ENCODE data around the gene NTF4. TPM values are rescaled to one million over a fixed set of nuclear protein-coding genes. Genes with fewer than 3 reads are reported as not detected.

NTF4 gene
- total RNA-seq, 1 experiment from 2014 or later, result 1.7 TPM

GRCh38 chr19:49016067-49016839 lies 48.4 kb downstream of the NTF4 start:
- POLR2A ChIA-PET, result no interaction called here

More at GRCh38 chr19:49016067-49016839, 48.4 kb downstream of the NTF4 start:
- no peak for ATAC-seq
- no peak overlapping the region for H3K4me2 ChIP-seq (ENCODE audit: low read length)
- intact Hi-C loops (cut with micrococcal nuclease), result no loop called here
- peaks cover 21 to 43% of the 10 kb centered on the region in 2 experiments for H3K4me1 ChIP-seq (ENCODE audit: control insufficient read depth in 1 of 2, insufficient read depth in 2 of 2, low read length in 2 of 2)
- H4K20me1 ChIP-seq (ENCODE audit: insufficient read depth), result no peaks in the 10 kb centered on the region
- TF ChIP-seq, protein P1, sequence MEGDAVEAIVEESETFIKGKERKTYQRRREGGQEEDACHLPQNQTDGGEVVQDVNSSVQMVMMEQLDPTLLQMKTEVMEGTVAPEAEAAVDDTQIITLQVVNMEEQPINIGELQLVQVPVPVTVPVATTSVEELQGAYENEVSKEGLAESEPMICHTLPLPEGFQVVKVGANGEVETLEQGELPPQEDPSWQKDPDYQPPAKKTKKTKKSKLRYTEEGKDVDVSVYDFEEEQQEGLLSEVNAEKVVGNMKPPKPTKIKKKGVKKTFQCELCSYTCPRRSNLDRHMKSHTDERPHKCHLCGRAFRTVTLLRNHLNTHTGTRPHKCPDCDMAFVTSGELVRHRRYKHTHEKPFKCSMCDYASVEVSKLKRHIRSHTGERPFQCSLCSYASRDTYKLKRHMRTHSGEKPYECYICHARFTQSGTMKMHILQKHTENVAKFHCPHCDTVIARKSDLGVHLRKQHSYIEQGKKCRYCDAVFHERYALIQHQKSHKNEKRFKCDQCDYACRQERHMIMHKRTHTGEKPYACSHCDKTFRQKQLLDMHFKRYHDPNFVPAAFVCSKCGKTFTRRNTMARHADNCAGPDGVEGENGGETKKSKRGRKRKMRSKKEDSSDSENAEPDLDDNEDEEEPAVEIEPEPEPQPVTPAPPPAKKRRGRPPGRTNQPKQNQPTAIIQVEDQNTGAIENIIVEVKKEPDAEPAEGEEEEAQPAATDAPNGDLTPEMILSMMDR (IDR thresholded peaks at IDR 0.05 in 2 of 3, conservative IDR thresholded peaks at IDR 0.05 in 1 of 3; ENCODE audit: borderline replicate concordance in 1 of 3, insufficient read depth in 1 of 3, low read depth in 2 of 3, low read length in 2 of 3), result no peak
- TF ChIP-seq SRF (IDR thresholded peaks at IDR 0.05; ENCODE audit: low read depth), result no peak
- no peak for TF ChIP-seq CBX3 (IDR thresholded peaks at IDR 0.05; ENCODE audit: low read depth)
- TF ChIP-seq ELF1 (IDR thresholded peaks at IDR 0.05; ENCODE audit: borderline replicate concordance, low read depth), result no peak
- no peak for TF ChIP-seq ZFX (IDR thresholded peaks at IDR 0.05)
- no peak for TF ChIP-seq JUND (IDR thresholded peaks at IDR 0.05)
- no peak for TF ChIP-seq CEBPB (IDR thresholded peaks at IDR 0.05; ENCODE audit: low read depth)
- TF ChIP-seq FOSL1 (IDR thresholded peaks at IDR 0.05; ENCODE audit: low read depth), result no peak
- no peak for TF ChIP-seq EGR1 (IDR thresholded peaks at IDR 0.05; ENCODE audit: low read depth)
- TF ChIP-seq, protein P2, sequence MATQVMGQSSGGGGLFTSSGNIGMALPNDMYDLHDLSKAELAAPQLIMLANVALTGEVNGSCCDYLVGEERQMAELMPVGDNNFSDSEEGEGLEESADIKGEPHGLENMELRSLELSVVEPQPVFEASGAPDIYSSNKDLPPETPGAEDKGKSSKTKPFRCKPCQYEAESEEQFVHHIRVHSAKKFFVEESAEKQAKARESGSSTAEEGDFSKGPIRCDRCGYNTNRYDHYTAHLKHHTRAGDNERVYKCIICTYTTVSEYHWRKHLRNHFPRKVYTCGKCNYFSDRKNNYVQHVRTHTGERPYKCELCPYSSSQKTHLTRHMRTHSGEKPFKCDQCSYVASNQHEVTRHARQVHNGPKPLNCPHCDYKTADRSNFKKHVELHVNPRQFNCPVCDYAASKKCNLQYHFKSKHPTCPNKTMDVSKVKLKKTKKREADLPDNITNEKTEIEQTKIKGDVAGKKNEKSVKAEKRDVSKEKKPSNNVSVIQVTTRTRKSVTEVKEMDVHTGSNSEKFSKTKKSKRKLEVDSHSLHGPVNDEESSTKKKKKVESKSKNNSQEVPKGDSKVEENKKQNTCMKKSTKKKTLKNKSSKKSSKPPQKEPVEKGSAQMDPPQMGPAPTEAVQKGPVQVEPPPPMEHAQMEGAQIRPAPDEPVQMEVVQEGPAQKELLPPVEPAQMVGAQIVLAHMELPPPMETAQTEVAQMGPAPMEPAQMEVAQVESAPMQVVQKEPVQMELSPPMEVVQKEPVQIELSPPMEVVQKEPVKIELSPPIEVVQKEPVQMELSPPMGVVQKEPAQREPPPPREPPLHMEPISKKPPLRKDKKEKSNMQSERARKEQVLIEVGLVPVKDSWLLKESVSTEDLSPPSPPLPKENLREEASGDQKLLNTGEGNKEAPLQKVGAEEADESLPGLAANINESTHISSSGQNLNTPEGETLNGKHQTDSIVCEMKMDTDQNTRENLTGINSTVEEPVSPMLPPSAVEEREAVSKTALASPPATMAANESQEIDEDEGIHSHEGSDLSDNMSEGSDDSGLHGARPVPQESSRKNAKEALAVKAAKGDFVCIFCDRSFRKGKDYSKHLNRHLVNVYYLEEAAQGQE (IDR thresholded peaks at IDR 0.05; ENCODE audit: low read depth), result no peak
- TF ChIP-seq EZH2 (IDR thresholded peaks at IDR 0.05), result no peak
- no peak for TF ChIP-seq ZNF274 (IDR thresholded peaks at IDR 0.05; ENCODE audit: low read depth, low read length)
- TF ChIP-seq POLR2A (IDR thresholded peaks at IDR 0.05; ENCODE audit: borderline replicate concordance, extremely low read depth, insufficient read depth, insufficient read length), result no peak
- TF ChIP-seq, protein P3, sequence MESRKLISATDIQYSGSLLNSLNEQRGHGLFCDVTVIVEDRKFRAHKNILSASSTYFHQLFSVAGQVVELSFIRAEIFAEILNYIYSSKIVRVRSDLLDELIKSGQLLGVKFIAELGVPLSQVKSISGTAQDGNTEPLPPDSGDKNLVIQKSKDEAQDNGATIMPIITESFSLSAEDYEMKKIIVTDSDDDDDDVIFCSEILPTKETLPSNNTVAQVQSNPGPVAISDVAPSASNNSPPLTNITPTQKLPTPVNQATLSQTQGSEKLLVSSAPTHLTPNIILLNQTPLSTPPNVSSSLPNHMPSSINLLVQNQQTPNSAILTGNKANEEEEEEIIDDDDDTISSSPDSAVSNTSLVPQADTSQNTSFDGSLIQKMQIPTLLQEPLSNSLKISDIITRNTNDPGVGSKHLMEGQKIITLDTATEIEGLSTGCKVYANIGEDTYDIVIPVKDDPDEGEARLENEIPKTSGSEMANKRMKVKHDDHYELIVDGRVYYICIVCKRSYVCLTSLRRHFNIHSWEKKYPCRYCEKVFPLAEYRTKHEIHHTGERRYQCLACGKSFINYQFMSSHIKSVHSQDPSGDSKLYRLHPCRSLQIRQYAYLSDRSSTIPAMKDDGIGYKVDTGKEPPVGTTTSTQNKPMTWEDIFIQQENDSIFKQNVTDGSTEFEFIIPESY (IDR thresholded peaks at IDR 0.05; ENCODE audit: extremely low read depth, insufficient replicate concordance, low read length), result no peak
- no peak for TF ChIP-seq EZH2phosphoT487 (IDR thresholded peaks at IDR 0.05; ENCODE audit: borderline replicate concordance)
- TF ChIP-seq SIN3A (IDR thresholded peaks at IDR 0.05; ENCODE audit: low read depth), result no peak
- TF ChIP-seq TCF7L2 (IDR thresholded peaks at IDR 0.05; ENCODE audit: borderline replicate concordance, extremely low read depth, insufficient read depth, insufficient read length), result no peak
- no peak for TF ChIP-seq RAD21 (IDR thresholded peaks at IDR 0.05; ENCODE audit: low read depth)
- H3K9me2 ChIP-seq (ENCODE audit: insufficient read depth), result no peaks in the 10 kb centered on the region
- H3K27ac ChIP-seq (ENCODE audit: low read depth, low read length), result no peak overlapping the region
- peaks cover 18 to 21% of the 10 kb centered on the region in 2 experiments for H3K36me3 ChIP-seq (ENCODE audit: control insufficient read depth in 1 of 2, insufficient read depth in 2 of 2, low read length in 2 of 2)
- no peak overlapping the region for H3K9ac ChIP-seq (ENCODE audit: low read length)
- no peak overlapping the region for H3K4me3 ChIP-seq (replicated peaks in 1 of 2; ENCODE audit: low read depth in 1 of 2, low read length in 2 of 2)
- ChIA-PET CTCF (no interaction called here), RAD21 (ENCODE audit: low non-redundant PET in 1 of 2, low total read pairs in 2 of 2, uncharacterized antibody in 2 of 2, unreplicated experiment in 2 of 2) (no interaction called here)
- no peaks in the 10 kb centered on the region for H3K27me3 ChIP-seq (ENCODE audit: insufficient read depth, low read length)
- H3K9me3 ChIP-seq (ENCODE audit: control insufficient read depth in 1 of 2, insufficient read depth in 1 of 2, low read depth in 1 of 2, low read length in 2 of 2), result no peaks in the 10 kb centered on the region
- H3K79me2 ChIP-seq (ENCODE audit: insufficient read depth, low read length), result no peaks in the 10 kb centered on the region
- DNase-seq (ENCODE audit: low read depth, low spot score), result no peak
- H2AFZ ChIP-seq (ENCODE audit: low read depth, low read length, poor library complexity, severe bottlenecking), result no peak overlapping the region
- BruUV-seq (replicated peaks), result no TSS peak
